Neural cell (in vitro differentiated cells): ENCODE results near the gene CDC123.

Source experiments
- EP300 ChIP-seq: fragments of 450-650 bp; conservative IDR thresholded peaks from 2 replicates; pipeline ENCODE4 v1.6.1; 2014; ENCODE audit warnings: antibody characterized with exemption, mild to moderate bottlenecking, moderate library complexity; ENCODE audit not compliant: poor library complexity, severe bottlenecking
- TAF1 ChIP-seq: IDR thresholded peaks from 2 replicates; pipeline ENCODE4 v1.6.1; 2012; ENCODE audit warnings: low read depth
- TF ChIP-seq, protein P1 (sequence below): fragments of 450-650 bp; IDR thresholded peaks from 2 replicates; pipeline ENCODE4 v1.5.1; 2014; ENCODE audit warnings: antibody characterized with exemption, mild to moderate bottlenecking, moderate library complexity; ENCODE audit not compliant: poor library complexity, severe bottlenecking

DNA sequence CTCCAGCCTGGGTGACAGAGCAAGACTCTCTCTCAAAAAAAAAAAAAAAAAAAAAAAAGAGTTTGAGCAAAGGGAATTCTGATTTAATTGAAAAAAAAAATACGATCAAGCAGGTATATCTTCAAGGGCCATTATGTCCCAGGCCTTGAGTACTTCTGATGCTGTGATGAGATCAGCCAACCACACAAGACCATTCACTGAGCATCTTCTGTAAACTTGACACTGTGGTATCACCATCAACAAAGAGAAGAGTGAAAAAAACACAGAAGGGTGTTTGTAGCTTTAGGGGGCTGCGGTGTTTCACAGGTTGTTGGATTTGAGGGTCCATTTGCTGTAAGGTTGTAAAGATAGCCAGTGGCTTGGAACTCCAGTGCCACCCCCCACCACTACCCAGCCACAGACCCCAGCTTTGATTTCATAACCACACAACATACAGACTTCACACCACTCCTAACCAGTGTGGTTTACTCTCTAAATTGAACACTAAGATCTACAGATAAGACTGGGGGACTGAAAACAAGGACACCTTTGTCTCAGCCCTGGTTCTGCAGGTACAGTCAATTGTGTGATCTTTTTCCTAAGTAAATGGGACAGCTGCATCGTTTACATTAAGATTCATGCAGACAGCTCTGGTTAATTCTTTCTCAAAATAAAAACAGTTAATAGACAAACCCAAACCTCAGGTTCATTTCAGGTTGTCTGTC is 66.4 kb downstream of the CDC123 start:
- TF ChIP-seq, protein P1, sequence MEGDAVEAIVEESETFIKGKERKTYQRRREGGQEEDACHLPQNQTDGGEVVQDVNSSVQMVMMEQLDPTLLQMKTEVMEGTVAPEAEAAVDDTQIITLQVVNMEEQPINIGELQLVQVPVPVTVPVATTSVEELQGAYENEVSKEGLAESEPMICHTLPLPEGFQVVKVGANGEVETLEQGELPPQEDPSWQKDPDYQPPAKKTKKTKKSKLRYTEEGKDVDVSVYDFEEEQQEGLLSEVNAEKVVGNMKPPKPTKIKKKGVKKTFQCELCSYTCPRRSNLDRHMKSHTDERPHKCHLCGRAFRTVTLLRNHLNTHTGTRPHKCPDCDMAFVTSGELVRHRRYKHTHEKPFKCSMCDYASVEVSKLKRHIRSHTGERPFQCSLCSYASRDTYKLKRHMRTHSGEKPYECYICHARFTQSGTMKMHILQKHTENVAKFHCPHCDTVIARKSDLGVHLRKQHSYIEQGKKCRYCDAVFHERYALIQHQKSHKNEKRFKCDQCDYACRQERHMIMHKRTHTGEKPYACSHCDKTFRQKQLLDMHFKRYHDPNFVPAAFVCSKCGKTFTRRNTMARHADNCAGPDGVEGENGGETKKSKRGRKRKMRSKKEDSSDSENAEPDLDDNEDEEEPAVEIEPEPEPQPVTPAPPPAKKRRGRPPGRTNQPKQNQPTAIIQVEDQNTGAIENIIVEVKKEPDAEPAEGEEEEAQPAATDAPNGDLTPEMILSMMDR, result no peak
- TF ChIP-seq TAF1 (no peak), EP300 (no peak)
